SK-N-SH (cell line): Measurements from ENCODE around the gene ZNF184.

Source experiments
- EZH2phosphoT487 ChIP-seq: fragments of 200-600 bp; sonication (generic); IDR thresholded peaks from 2 replicates; pipeline ENCODE4 v1.6.1; 2017; ENCODE audit warnings: low read depth, mixed run types, mild to moderate bottlenecking, antibody characterized with exemption, moderate library complexity, borderline replicate concordance
- GATA2 ChIP-seq: sonication (generic); formaldehyde crosslinking; IDR thresholded peaks from 2 replicates; pipeline ENCODE4 v1.5.0; 2020; ENCODE audit warnings: mild to moderate bottlenecking, missing genetic modification reagents
- YY1 ChIP-seq: IDR thresholded peaks from 2 replicates; pipeline ENCODE4 v1.4.0; 2012; ENCODE audit warnings: low read depth, mild to moderate bottlenecking
- TF ChIP-seq, protein P1 (sequence below): fragments of 200-600 bp; sonication (generic); IDR thresholded peaks from 2 replicates; pipeline ENCODE4 v1.6.1; 2017; ENCODE audit warnings: antibody characterized with exemption, mild to moderate bottlenecking, moderate library complexity
- TF ChIP-seq, protein P2 (sequence below): fragments of 150-350 bp; IDR thresholded peaks from 2 replicates; pipeline ENCODE4 v1.6.1; 2017; ENCODE audit warnings: antibody characterized with exemption, low read length, low read depth, borderline replicate concordance

- TF ChIP-seq YY1 (no peak), EZH2phosphoT487 (no peak), GATA2 (no peak)
- TF ChIP-seq, protein P1, sequence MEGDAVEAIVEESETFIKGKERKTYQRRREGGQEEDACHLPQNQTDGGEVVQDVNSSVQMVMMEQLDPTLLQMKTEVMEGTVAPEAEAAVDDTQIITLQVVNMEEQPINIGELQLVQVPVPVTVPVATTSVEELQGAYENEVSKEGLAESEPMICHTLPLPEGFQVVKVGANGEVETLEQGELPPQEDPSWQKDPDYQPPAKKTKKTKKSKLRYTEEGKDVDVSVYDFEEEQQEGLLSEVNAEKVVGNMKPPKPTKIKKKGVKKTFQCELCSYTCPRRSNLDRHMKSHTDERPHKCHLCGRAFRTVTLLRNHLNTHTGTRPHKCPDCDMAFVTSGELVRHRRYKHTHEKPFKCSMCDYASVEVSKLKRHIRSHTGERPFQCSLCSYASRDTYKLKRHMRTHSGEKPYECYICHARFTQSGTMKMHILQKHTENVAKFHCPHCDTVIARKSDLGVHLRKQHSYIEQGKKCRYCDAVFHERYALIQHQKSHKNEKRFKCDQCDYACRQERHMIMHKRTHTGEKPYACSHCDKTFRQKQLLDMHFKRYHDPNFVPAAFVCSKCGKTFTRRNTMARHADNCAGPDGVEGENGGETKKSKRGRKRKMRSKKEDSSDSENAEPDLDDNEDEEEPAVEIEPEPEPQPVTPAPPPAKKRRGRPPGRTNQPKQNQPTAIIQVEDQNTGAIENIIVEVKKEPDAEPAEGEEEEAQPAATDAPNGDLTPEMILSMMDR = no peak
- TF ChIP-seq, protein P2, sequence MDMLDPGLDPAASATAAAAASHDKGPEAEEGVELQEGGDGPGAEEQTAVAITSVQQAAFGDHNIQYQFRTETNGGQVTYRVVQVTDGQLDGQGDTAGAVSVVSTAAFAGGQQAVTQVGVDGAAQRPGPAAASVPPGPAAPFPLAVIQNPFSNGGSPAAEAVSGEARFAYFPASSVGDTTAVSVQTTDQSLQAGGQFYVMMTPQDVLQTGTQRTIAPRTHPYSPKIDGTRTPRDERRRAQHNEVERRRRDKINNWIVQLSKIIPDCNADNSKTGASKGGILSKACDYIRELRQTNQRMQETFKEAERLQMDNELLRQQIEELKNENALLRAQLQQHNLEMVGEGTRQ = no peak
These were observed 706 bp downstream of the ZNF184 start for GRCh38 chr6:27472182-27472616.
